ENCODE measurements around the gene CACNB2.

The CACNB2 gene

GRCh38 chr10:18328941-18329340 lies 188.7 kb downstream of the CACNB2 start:
- no peak for DNase-seq (ENCODE audit: low read depth in 3 of 3, low spot score in 1 of 3)

GRCh38 chr10:18332048-18332447 lies 191.8 kb downstream of the CACNB2 start:
- DNase-seq (ENCODE audit: low read depth in 3 of 3, low spot score in 1 of 3): no peak

GRCh38 chr10:18332484-18332883 lies 192.3 kb downstream of the CACNB2 start:
- DNase-seq (ENCODE audit: low read depth in 3 of 3, low spot score in 1 of 3): no peak

GRCh38 chr10:18333621-18334020 lies 193.4 kb downstream of the CACNB2 start:
- DNase-seq (ENCODE audit: low read depth in 3 of 3, low spot score in 1 of 3): no peak

- DNase-seq (ENCODE audit: low read depth in 3 of 3, low spot score in 1 of 3): no peak
These were observed 194.1 kb downstream of the CACNB2 start for GRCh38 chr10:18334116-18334867.

GRCh38 chr10:18340496-18341051 lies 200.3 kb downstream of the CACNB2 start:
- no peak for DNase-seq (ENCODE audit: low read depth in 3 of 3, low spot score in 1 of 3)

GRCh38 chr10:18341055-18341454 lies 200.8 kb downstream of the CACNB2 start:
- DNase-seq (ENCODE audit: low read depth in 3 of 3, low spot score in 1 of 3): no peak

GRCh38 chr10:18343573-18343972 lies 203.3 kb downstream of the CACNB2 start:
- DNase-seq (ENCODE audit: low read depth in 3 of 3, low spot score in 1 of 3): no peak

- no peak for DNase-seq (ENCODE audit: low read depth in 3 of 3, low spot score in 1 of 3)
These were observed 205.1 kb downstream of the CACNB2 start for GRCh38 chr10:18345308-18345707.

- no peak for DNase-seq (ENCODE audit: low read depth in 3 of 3, low spot score in 1 of 3)
These were observed 210.1 kb downstream of the CACNB2 start for GRCh38 chr10:18350340-18350739.

- DNase-seq (ENCODE audit: low read depth in 3 of 3, low spot score in 1 of 3): no peak
These were observed 211.2 kb downstream of the CACNB2 start for GRCh38 chr10:18351421-18351820.

GRCh38 chr10:18352175-18352574 lies 212.0 kb downstream of the CACNB2 start:
- DNase-seq (ENCODE audit: low read depth in 3 of 3, low spot score in 1 of 3): no peak

- DNase-seq (ENCODE audit: low read depth in 3 of 3, low spot score in 1 of 3): no peak
These were observed 219.6 kb downstream of the CACNB2 start for GRCh38 chr10:18359812-18360211.

- no peak for DNase-seq (ENCODE audit: low read depth in 3 of 3, low spot score in 1 of 3)
These were observed 222.7 kb downstream of the CACNB2 start for GRCh38 chr10:18362892-18363291.

- no peak for DNase-seq (ENCODE audit: low read depth in 3 of 3, low spot score in 1 of 3)
These were observed 225.0 kb downstream of the CACNB2 start for GRCh38 chr10:18364987-18365775.

GRCh38 chr10:18367840-18368239 lies 227.6 kb downstream of the CACNB2 start:
- no peak for DNase-seq (ENCODE audit: low read depth in 3 of 3, low spot score in 1 of 3)

- DNase-seq (ENCODE audit: low read depth in 3 of 3, low spot score in 1 of 3): no peak
These were observed 228.0 kb downstream of the CACNB2 start for GRCh38 chr10:18368273-18368672.

- DNase-seq (ENCODE audit: low read depth in 3 of 3, low spot score in 1 of 3): no peak
These were observed 228.5 kb downstream of the CACNB2 start for GRCh38 chr10:18368682-18369081.

GRCh38 chr10:18369859-18370473 lies 229.7 kb downstream of the CACNB2 start:
- DNase-seq (ENCODE audit: low read depth in 3 of 3, low spot score in 1 of 3): no peak

- DNase-seq (ENCODE audit: low read depth in 3 of 3, low spot score in 1 of 3): no peak
These were observed 236.4 kb downstream of the CACNB2 start for GRCh38 chr10:18376650-18377049.

- DNase-seq (ENCODE audit: low read depth in 3 of 3, low spot score in 1 of 3): no peak
These were observed 237.7 kb downstream of the CACNB2 start for GRCh38 chr10:18377898-18378297.

GRCh38 chr10:18378766-18379165 lies 238.5 kb downstream of the CACNB2 start:
- DNase-seq (ENCODE audit: low read depth in 3 of 3, low spot score in 1 of 3): no peak
